Activated CD8-positive, alpha-beta memory T cell treated with anti-CD3 and anti-CD28 coated beads for 4 hours (primary cell): Measurements from ENCODE around the gene MAST2.

Experiments used
- DNase-seq, 2 donors: peaks; one replicate each; pipeline ENCODE4 v3.0.0-alpha.2; 2020; ENCODE audit warnings: low read depth in 2 of 2

The MAST2 gene

GRCh38 chr1:46062651-46063319, 259.4 kb downstream of the MAST2 start:
- DNase-seq, result peak in 1 of 2 donors; percentile 28

GRCh38 chr1:46064708-46065107, 261.3 kb downstream of the MAST2 start:
- DNase-seq, result no peak

GRCh38 chr1:46065405-46065804, 262.0 kb downstream of the MAST2 start:
- DNase-seq, result no peak

- DNase-seq, result no peak
Measured at GRCh38 chr1:46067652-46068051, 264.2 kb downstream of the MAST2 start.

GRCh38 chr1:46068525-46068924, 265.1 kb downstream of the MAST2 start:
- DNase-seq, result no peak

- DNase-seq, result no peak
Measured at GRCh38 chr1:46070164-46070814, 266.9 kb downstream of the MAST2 start.

- no peak for DNase-seq
Measured at GRCh38 chr1:46072975-46073374, 269.6 kb downstream of the MAST2 start.

- no peak for DNase-seq
Measured at GRCh38 chr1:46076343-46076742, 272.9 kb downstream of the MAST2 start.

GRCh38 chr1:46077644-46078043, 274.2 kb downstream of the MAST2 start:
- DNase-seq, result no peak

GRCh38 chr1:46080257-46080656, 276.8 kb downstream of the MAST2 start:
- DNase-seq, result no peak

- DNase-seq, result no peak
Measured at GRCh38 chr1:46081206-46081605, 277.8 kb downstream of the MAST2 start.

GRCh38 chr1:46081619-46082018, 278.2 kb downstream of the MAST2 start:
- DNase-seq, result no peak

GRCh38 chr1:46083579-46083978, 280.2 kb downstream of the MAST2 start:
- no peak for DNase-seq

GRCh38 chr1:46084553-46085451, 281.4 kb downstream of the MAST2 start:
- DNase-seq, result no peak
